ENCODE measurements around the gene HOXA6. TPM values are rescaled to one million over a fixed set of nuclear protein-coding genes. Genes with fewer than 3 reads are reported as not detected.

The HOXA6 gene
- total and polyA plus RNA-seq, 9 of the 15 experiments (the other 6 are each of a cell fraction or from before 2014, with no cell fraction given): not detected

GRCh38 chr7:27124902-27125689 is 22.5 kb downstream of the HOXA6 start:
- Histone ChIP-seq H3K9ac (ENCODE audit: insufficient read depth in 1 of 2, low read depth in 2 of 2, low read length in 2 of 2) (no peak overlapping the region), H3K36me3 (ENCODE audit: control insufficient read depth, insufficient read depth, low read length) (no peaks in the 10 kb centered on the region), H4K20me1 (replicated peaks; ENCODE audit: control insufficient read depth, insufficient read depth, low read length) (no peaks in the 10 kb centered on the region; the same call in none of the 2 replicates), H2AFZ (ENCODE audit: low read depth, low read length) (no peak overlapping the region), H3K9me3 (replicated peaks; ENCODE audit: control insufficient read depth, insufficient read depth, low read depth, low read length) (no peaks in the 10 kb centered on the region), H3K4me2 (ENCODE audit: insufficient read depth, low read length) (no peak overlapping the region), H3K79me2 (ENCODE audit: control insufficient read depth, insufficient read depth, low read length) (no peaks in the 10 kb centered on the region), H3K9me1 (ENCODE audit: control insufficient read depth, insufficient read depth, low read length) (no peaks in the 10 kb centered on the region), H3K27me3 (ENCODE audit: control insufficient read depth in 2 of 2, insufficient read depth in 2 of 2, low read length in 2 of 2) (peaks cover 24 to 61% of the 10 kb centered on the region in 2 experiments; a peak in 4 of 5 replicates), H3K27ac (ENCODE audit: extremely low read depth, low read depth, low read length) (no peak overlapping the region), H3K4me1 (replicated peaks in 1 of 2; ENCODE audit: control insufficient read depth in 2 of 2, insufficient read depth in 2 of 2, low read length in 2 of 2) (no peaks in the 10 kb centered on the region), H3K4me3 (no peak overlapping the region)
- intact Hi-C loops (cut with micrococcal nuclease): no loop called here
- ATAC-seq (no peak), FAIRE-seq (no peak), DNase-seq (ENCODE audit: extremely low read depth in 1 of 4, low spot score in 3 of 4) (no peak)
- in situ Hi-C loops (cut with MboI): loop anchor here (5.0 kb wide), 1 partner anchor 48 kb away; no protein-coding TSS in a partner anchor
- WGBS (ENCODE audit: insufficient coverage, low coverage, missing lambda C conversion rate): 2% methylated on average over 8 of the region's 8 CpGs
- POLR2A ChIA-PET: no interaction called here
- no TSS peak for BruUV-seq (replicated peaks)
- CTCF ChIA-PET (ENCODE audit: low intra/inter-chr PET ratio): no interaction called here
- TF ChIP-seq ZBTB17 (CRISPR knock-in tag; IDR thresholded peaks at IDR 0.05): no peak
- TF ChIP-seq SMAD3 (CRISPR knock-in tag; conservative IDR thresholded peaks at IDR 0.05): no peak
- no peak for TF ChIP-seq ZNF586 (CRISPR knock-in tag; conservative IDR thresholded peaks at IDR 0.05)
- TF ChIP-seq FOXJ3 (CRISPR knock-in tag; IDR thresholded peaks at IDR 0.05): no peak
- no peak for TF ChIP-seq TEAD2 (tag; IDR thresholded peaks at IDR 0.05)
- TF ChIP-seq HDAC1 (IDR thresholded peaks at IDR 0.05): no peak
- TF ChIP-seq NR2F6 (CRISPR knock-in tag; IDR thresholded peaks at IDR 0.05): no peak
- TF ChIP-seq TAL1 (IDR thresholded peaks at IDR 0.05): no peak
- no peak for TF ChIP-seq YBX1 (IDR thresholded peaks at IDR 0.05)
- TF ChIP-seq ETV6 (IDR thresholded peaks at IDR 0.05; ENCODE audit: borderline replicate concordance in 1 of 2, low read depth in 2 of 2, low read length in 1 of 2): no peak
- no peak for TF ChIP-seq ETV6 (CRISPR knock-in tag; IDR thresholded peaks at IDR 0.05; ENCODE audit: borderline replicate concordance)
- no peak for TF ChIP-seq TOE1 (IDR thresholded peaks at IDR 0.05; ENCODE audit: borderline replicate concordance)
- no peak for TF ChIP-seq TOE1 (CRISPR knock-in tag; IDR thresholded peaks at IDR 0.05; ENCODE audit: borderline replicate concordance, low read depth)
- no peak for TF ChIP-seq FUS (optimal IDR thresholded peaks at IDR 0.05; ENCODE audit: low read depth, low read length)
- TF ChIP-seq ZNF316 (IDR thresholded peaks at IDR 0.05): no peak
- no peak for TF ChIP-seq THRAP3 (IDR thresholded peaks at IDR 0.05; ENCODE audit: borderline replicate concordance)
- no peak for TF ChIP-seq RBBP5 (IDR thresholded peaks at IDR 0.05; ENCODE audit: borderline replicate concordance, insufficient read depth, low read length, poor library complexity, severe bottlenecking)
- no peak for TF ChIP-seq NFIC (IDR thresholded peaks at IDR 0.05)
- no peak for TF ChIP-seq ZNF507 (tag; conservative IDR thresholded peaks at IDR 0.05)
- no peak for TF ChIP-seq ZNF140 (CRISPR knock-in tag; IDR thresholded peaks at IDR 0.05)
- no peak for TF ChIP-seq ARID4B (CRISPR knock-in tag; IDR thresholded peaks at IDR 0.05)
